Stimulated activated naive CD8-positive, alpha-beta T cell treated with anti-CD3 and anti-CD28 coated beads, Interleukin-15, Interleukin-2, amounts not matched to agents 100 ng/mL and 50 ng/mL, for 24 hours (primary cell): ENCODE results near the gene UNC93B1.

Source experiments
- H3K27ac Mint-ChIP-seq: one replicate; pipeline ENCODE4 v1.8.0; 2021; ENCODE audit warnings: mild to moderate bottlenecking, mixed read lengths
- H3K27me3 Mint-ChIP-seq: one replicate; pipeline ENCODE4 v1.8.0; 2021; ENCODE audit warnings: mixed read lengths
- H3K36me3 Mint-ChIP-seq: one replicate; pipeline ENCODE4 v1.8.0; 2021; ENCODE audit warnings: low read depth, mixed read lengths
- H3K4me1 Mint-ChIP-seq: one replicate; pipeline ENCODE4 v1.8.0; 2021; ENCODE audit warnings: low read depth, mixed read lengths
- H3K4me3 Mint-ChIP-seq: one replicate; pipeline ENCODE4 v1.8.0; 2021; ENCODE audit warnings: mild to moderate bottlenecking, mixed read lengths
- H3K9me3 Mint-ChIP-seq: one replicate; pipeline ENCODE4 v1.8.0; 2021; ENCODE audit warnings: mixed read lengths

Gene UNC93B1, protein sequence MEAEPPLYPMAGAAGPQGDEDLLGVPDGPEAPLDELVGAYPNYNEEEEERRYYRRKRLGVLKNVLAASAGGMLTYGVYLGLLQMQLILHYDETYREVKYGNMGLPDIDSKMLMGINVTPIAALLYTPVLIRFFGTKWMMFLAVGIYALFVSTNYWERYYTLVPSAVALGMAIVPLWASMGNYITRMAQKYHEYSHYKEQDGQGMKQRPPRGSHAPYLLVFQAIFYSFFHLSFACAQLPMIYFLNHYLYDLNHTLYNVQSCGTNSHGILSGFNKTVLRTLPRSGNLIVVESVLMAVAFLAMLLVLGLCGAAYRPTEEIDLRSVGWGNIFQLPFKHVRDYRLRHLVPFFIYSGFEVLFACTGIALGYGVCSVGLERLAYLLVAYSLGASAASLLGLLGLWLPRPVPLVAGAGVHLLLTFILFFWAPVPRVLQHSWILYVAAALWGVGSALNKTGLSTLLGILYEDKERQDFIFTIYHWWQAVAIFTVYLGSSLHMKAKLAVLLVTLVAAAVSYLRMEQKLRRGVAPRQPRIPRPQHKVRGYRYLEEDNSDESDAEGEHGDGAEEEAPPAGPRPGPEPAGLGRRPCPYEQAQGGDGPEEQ

DNA sequence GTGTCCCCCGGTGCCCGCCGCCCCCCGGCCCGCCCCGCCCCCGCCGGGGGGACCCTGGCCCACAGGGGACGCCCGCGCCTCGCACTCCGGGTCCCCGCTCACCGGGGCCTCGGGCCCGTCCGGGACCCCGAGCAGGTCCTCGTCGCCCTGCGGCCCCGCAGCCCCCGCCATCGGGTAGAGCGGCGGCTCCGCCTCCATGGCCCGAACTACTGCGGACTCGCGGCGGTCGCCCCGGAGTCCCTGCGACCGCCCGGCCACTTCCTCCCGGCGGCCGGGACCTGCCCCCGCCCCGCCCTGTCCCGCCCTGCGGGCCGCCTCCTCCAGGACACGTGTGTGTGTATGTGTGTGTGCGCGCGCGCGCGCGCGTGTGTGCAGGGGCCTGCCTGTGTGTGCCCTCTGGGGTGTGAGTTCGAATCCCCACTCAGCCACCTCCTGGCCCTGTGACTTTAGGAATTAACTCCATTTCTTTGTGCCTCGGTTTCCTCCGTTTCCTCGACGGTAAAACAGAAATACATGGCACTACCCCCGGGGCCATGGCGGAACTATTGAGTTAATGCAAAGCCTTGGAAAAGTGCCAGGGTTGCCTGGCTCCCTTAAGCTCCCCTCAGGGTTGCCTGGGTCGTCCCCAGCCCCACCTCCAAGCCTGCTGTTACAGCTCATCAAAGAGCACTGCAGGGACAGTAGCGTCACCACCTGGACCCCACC is at the start of gene UNC93B1:
Gene UNC93B1, minus strand, starts transcription at position 252 of the 705 bp plus-strand sequence. Its CDS starts 54 bp downstream, at position 198.
- H3K4me1 Mint-ChIP-seq, result peaks cover 30% of the 10 kb centered on the region
- H3K27me3 Mint-ChIP-seq, result no peaks in the 10 kb centered on the region
- H3K27ac Mint-ChIP-seq, result peak within 1 kb of the TSS; percentile 84
- no peaks in the 10 kb centered on the region for H3K9me3 Mint-ChIP-seq
- H3K4me3 Mint-ChIP-seq, result peak within 1 kb of the TSS; percentile 78
- no peaks in the 10 kb centered on the region for H3K36me3 Mint-ChIP-seq

DNA sequence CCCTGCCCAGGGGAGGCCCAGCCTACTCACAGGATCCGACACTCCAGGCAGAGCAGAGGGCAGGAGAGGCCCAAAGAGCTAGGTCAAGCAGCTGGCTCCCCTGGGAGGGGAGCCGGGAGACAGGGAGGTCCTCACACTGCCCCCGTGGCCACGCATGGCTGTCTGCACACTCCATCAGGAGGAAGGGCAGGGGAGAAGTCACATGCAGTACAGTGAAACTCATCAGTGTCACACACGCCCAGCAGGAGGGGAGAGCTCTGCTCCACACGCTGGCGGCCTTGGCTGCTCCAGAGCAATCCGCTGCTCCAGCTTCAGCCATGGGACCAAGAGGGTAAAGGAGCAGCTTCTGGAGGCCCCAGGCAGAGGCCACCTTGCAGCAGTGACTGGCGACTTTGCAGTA is 49.2 kb upstream of the UNC93B1 start:
- Mint-ChIP-seq H3K9me3 (no peaks in the 10 kb centered on the region), H3K4me1 (peaks cover 3% of the 10 kb centered on the region), H3K27ac (no peak overlapping the region), H3K27me3 (no peaks in the 10 kb centered on the region), H3K4me3 (no peak overlapping the region), H3K36me3 (peaks cover 27% of the 10 kb centered on the region)

DNA sequence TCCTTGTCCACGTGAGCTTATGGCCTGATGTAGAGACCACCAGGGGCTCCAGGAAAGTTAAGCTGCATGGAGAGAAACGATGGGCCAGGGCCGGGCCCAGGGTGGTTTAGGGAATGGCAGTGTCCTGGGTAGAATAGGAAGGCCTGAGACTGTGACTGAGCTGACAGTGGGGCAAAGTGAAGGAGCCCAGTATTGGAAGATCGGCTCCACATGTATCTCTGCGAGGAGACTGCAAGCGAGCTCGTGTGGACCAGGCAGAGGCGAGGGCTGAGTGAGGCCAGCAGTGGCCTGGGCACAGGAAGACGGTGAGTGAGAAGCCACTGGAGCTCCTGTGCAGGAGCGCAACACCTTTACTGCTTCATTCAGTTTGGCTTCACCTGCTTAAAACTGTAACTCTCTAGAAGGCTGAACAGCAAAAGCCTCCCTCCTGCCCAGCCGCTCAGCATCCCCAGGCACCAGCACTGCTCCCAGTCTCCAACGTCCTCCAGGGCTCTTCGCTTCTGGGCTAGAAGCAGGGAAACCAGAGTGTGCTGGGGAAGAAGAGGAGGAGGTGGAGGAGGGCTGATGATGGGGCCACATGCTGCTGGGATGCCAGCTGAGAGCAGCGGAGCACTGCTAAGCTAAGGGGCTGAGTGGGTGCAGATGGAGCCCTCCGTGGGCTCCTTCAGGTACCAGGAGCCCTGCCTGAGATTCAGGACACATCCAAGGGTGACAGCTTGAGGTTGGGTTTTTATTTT is 48.4 kb upstream of the UNC93B1 start:
- peaks cover 21% of the 10 kb centered on the region for H3K36me3 Mint-ChIP-seq
- peaks cover 3% of the 10 kb centered on the region for H3K4me1 Mint-ChIP-seq
- no peaks in the 10 kb centered on the region for H3K9me3 Mint-ChIP-seq
- no peaks in the 10 kb centered on the region for H3K27me3 Mint-ChIP-seq
- no peak overlapping the region for H3K27ac Mint-ChIP-seq
- H3K4me3 Mint-ChIP-seq, result no peak overlapping the region

DNA sequence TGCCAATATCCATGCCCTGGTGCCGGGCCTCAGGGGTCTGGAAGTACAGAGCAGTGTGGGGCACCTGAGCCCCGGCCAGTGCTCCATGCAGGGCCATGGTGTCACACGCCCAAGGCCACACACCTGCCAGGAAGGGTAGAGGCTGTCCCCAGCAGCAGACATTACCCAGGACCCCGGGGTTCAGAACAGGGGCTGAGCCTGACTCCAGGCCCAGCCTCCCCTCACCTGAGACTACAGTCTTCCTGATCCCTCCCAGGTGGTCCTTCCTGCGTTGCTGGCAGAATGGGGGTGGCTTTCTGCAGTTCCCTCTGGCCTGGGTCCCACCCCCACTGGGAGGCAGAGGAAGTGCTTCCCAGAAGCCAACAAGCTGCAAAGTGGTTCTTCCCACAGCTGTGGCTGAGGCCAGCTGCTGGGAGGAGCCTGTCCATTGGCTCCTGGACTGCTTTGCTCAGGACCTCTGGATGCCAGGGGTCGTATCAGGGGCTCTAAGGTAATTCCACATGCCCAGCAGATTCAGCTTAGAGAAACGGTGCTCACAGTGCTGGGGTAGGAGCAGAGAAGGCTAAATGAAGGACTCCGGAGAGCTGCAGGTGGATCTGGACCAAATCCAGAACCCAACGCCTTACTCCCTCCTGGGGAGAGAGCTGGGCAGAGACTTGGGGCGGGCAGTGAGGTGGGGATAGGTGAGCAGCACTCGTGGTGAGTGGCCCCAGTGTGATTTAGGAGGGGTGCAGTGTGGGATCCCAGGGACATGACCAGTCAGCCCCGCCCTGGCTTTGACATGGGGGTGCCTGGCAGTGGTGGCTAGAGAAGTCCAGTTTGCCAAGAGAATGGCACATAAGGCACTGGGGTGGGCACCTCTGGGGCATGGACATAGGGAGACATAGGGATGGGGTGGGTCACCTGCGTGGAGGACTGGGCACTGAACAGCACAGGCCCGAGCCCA is 47.6 kb upstream of the UNC93B1 start:
- H3K27ac Mint-ChIP-seq, result peak overlapping the region; percentile 16
- no peak overlapping the region for H3K4me3 Mint-ChIP-seq
- H3K9me3 Mint-ChIP-seq, result no peaks in the 10 kb centered on the region
- peaks cover 3% of the 10 kb centered on the region for H3K4me1 Mint-ChIP-seq
- peaks cover 25% of the 10 kb centered on the region for H3K36me3 Mint-ChIP-seq
- H3K27me3 Mint-ChIP-seq, result no peaks in the 10 kb centered on the region

DNA sequence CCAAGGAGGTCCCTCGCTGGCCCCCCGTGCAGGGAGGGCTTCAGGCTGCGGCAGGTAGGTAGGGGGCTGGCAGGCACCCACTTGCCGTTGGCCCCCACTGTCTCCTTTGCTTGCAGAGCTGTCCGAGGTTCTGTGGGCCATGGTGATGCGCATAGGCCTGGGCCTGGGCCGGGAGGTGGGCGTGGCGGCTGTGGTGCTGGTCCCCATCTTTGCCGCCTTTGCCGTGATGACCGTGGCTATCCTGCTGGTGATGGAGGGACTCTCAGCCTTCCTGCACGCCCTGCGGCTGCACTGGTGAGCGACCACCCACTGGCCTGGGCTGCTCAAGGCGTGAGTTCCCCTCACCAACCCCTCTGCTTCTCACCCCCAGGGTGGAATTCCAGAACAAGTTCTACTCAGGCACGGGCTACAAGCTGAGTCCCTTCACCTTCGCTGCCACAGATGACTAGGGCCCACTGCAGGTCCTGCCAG is 46.5 kb upstream of the UNC93B1 start:
- Mint-ChIP-seq H3K4me3 (no peak overlapping the region), H3K9me3 (no peaks in the 10 kb centered on the region), H3K4me1 (no peaks in the 10 kb centered on the region), H3K27ac (no peak overlapping the region), H3K27me3 (no peaks in the 10 kb centered on the region), H3K36me3 (peaks cover 25% of the 10 kb centered on the region)

DNA sequence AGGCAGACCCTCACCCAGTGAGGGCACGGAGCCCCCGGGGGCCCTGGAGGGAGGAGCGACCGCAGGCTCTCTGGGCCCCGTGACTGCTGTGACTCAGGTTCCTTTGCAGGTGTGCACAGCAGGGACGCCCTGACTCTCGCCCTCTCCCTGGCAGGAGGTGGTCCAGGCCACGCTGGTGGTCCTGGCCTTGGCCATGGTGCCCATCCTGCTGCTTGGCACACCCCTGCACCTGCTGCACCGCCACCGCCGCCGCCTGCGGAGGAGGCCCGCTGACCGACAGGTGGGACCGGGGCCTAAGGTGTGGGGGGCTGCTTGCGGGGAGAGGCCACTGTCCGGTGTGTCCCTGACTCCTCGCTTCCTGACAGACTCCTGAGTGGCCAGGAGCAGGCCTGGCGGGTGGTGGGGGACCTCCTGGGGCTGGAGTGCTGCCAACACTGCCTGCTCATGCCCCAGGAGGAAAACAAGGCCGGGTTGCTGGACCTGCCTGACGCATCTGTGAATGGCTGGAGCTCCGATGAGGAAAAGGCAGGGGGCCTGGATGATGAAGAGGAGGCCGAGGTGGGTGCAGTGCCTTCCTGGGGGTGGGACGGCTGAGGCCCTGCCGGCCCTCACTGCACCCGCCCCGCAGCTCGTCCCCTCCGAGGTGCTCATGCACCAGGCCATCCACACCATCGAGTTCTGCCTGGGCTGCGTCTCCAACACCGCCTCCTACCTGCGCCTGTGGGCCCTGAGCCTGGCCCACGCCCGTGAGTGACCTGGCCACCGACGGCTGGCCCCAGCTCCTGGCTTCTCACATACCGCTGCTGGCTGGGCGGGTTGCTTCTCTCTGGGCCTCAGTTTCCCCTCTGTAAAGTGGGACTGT is 45.8 kb upstream of the UNC93B1 start:
- H3K4me1 Mint-ChIP-seq, result no peaks in the 10 kb centered on the region
- no peaks in the 10 kb centered on the region for H3K27me3 Mint-ChIP-seq
- H3K36me3 Mint-ChIP-seq, result peaks cover 25% of the 10 kb centered on the region
- H3K9me3 Mint-ChIP-seq, result no peaks in the 10 kb centered on the region
- H3K4me3 Mint-ChIP-seq, result no peak overlapping the region
- H3K27ac Mint-ChIP-seq, result no peak overlapping the region

DNA sequence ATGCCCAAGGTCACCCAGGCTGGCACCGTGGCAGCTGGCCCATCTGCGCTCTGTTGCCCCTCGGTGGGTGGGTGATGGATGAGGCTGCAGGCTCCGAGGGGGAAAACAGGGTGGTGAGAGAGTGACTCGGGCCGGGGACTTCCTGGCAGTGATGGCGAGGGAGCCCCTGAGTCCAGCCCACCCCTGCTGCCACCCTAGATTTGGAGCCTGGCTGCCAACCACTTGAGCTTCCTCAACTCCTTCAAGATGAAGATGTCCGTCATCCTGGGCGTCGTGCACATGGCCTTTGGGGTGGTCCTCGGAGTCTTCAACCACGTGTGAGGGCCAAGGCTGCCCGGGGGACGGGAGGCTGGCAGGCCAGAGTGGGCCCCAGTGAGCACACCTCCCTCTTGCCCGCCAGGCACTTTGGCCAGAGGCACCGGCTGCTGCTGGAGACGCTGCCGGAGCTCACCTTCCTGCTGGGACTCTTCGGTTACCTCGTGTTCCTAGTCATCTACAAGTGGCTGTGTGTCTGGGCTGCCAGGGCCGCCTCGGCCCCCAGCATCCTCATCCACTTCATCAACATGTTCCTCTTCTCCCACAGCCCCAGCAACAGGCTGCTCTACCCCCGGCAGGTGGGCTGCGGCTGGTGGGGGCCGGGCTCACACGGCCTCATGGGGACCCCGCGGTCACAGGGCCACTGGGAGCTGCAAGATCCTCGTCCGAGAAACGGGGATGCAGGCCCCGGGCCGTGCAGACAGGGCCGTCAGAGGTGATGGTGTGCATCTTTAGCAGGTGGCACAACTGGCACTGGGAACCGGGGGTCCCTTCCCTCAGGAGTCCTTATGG is 45.0 kb upstream of the UNC93B1 start:
- H3K27me3 Mint-ChIP-seq, result no peaks in the 10 kb centered on the region
- peaks cover 25% of the 10 kb centered on the region for H3K36me3 Mint-ChIP-seq
- H3K27ac Mint-ChIP-seq, result no peak overlapping the region
- no peaks in the 10 kb centered on the region for H3K4me1 Mint-ChIP-seq
- no peak overlapping the region for H3K4me3 Mint-ChIP-seq
- no peaks in the 10 kb centered on the region for H3K9me3 Mint-ChIP-seq

DNA sequence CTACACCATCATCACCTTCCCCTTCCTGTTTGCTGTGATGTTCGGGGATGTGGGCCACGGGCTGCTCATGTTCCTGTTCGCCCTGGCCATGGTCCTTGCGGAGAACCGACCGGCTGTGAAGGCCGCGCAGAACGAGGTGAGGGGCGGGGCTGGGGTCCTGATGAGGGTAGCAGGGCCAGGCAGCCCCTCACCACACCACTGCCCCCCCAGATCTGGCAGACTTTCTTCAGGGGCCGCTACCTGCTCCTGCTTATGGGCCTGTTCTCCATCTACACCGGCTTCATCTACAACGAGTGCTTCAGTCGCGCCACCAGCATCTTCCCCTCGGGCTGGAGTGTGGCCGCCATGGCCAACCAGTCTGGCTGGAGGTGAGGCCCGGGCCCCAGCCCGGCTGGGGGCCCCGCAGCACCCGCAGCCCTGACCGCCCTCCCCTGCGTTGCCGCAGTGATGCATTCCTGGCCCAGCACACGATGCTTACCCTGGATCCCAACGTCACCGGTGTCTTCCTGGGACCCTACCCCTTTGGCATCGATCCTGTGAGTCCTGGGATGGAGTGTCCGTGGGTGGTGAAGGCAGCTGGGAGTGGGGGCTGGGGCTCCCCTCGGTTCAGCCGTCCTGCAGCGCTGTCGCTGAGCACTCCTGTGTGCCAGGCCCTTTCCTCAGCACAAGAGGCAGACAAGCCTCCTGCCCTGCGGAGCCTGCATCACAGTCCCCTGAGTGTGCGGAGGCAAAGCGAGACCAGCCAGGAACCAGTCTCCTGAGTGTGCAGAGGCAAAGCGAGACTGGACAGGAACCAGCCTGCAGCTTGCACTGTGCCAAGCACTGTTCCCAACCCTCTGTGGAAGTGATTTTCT is 43.8 kb upstream of the UNC93B1 start:
- no peak overlapping the region for H3K27ac Mint-ChIP-seq
- H3K4me1 Mint-ChIP-seq, result no peaks in the 10 kb centered on the region
- H3K27me3 Mint-ChIP-seq, result no peaks in the 10 kb centered on the region
- H3K36me3 Mint-ChIP-seq, result peaks cover 19% of the 10 kb centered on the region
- H3K4me3 Mint-ChIP-seq, result no peak overlapping the region
- no peaks in the 10 kb centered on the region for H3K9me3 Mint-ChIP-seq

DNA sequence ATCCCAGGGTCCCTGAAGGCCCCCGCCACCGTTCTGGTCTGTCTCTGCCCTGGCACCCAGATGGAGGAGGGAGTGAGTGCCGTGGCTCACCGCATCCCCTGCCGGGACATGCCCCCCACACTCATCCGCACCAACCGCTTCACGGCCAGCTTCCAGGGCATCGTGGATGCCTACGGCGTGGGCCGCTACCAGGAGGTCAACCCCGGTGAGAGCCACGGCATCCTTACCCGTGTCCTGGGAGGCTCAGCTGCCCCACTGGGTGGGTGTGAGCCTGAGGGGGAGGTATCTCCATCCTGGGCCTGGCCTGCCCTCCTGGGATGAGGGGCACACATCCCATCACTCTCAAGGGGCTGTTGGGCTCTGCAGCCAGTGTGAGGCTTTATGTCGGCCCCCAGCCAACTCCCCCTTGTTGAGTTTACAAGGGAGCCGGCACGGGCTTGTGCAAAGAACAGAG is 41.0 kb upstream of the UNC93B1 start:
- Mint-ChIP-seq H3K4me1 (peaks cover 4% of the 10 kb centered on the region), H3K27ac (no peak overlapping the region), H3K4me3 (no peak overlapping the region), H3K36me3 (peaks cover 8% of the 10 kb centered on the region), H3K27me3 (no peaks in the 10 kb centered on the region), H3K9me3 (no peaks in the 10 kb centered on the region)

DNA sequence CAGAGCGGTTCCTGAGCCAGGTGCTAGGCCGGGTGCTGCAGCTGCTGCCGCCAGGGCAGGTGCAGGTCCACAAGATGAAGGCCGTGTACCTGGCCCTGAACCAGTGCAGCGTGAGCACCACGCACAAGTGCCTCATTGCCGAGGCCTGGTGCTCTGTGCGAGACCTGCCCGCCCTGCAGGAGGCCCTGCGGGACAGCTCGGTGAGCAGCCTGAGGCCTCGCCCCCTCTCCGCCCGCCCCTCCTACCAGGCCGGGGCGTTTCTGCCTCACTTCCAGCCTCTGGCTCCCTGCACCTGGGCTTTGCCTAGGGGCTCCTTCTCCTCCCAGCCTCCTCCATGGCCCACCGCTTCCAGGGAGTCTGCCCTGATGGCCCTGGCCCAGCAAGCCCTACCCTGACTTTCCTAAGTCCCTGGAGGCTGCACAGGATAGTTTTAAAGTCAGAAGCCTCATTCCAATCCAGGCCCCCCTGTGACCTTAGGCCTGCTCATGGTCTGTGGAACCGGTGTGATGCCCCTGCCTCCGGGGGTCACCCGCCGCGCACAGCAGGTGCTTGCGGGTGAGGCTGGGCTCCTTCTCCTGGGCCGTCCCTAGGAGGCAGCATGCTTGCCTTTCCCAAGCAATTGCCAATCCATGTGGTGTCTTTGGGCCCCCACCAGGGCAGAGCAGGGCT is 40.4 kb upstream of the UNC93B1 start:
- Mint-ChIP-seq H3K27ac (no peak overlapping the region), H3K4me1 (peaks cover 4% of the 10 kb centered on the region), H3K9me3 (no peaks in the 10 kb centered on the region), H3K4me3 (no peak overlapping the region), H3K36me3 (peaks cover 8% of the 10 kb centered on the region), H3K27me3 (no peaks in the 10 kb centered on the region)

DNA sequence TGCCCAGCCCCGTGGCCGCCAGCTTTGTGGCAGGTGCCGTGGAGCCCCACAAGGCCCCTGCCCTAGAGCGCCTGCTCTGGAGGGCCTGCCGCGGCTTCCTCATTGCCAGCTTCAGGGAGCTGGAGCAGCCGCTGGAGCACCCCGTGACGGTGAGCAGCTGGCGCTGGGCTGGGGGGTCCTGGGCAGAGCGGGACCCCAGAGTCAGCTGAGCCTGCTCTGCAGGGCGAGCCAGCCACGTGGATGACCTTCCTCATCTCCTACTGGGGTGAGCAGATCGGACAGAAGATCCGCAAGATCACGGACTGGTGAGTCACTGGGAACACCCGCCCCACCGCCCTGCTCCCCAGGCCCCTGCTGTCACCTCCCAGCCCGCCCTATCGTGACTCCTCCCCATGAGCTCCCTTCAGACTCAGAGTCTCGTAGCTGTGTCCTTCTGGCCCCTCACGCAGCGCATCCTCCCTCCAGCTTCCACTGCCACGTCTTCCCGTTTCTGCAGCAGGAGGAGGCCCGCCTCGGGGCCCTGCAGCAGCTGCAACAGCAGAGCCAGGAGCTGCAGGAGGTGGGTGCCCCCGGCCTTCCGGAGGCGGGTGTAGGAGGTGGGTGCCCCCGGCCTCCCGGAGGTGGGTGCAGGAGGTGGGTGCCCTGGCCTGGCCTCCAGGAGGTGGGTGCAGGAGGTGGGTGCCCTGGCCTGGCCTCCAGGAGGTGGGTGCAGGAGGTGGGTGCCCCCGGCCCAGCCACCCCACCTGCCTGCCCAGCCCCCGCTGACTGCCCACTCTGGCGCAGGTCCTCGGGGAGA is 39.6 kb upstream of the UNC93B1 start:
- peaks cover 4% of the 10 kb centered on the region for H3K4me1 Mint-ChIP-seq
- peaks cover 8% of the 10 kb centered on the region for H3K36me3 Mint-ChIP-seq
- H3K4me3 Mint-ChIP-seq, result no peak overlapping the region
- no peaks in the 10 kb centered on the region for H3K9me3 Mint-ChIP-seq
- no peaks in the 10 kb centered on the region for H3K27me3 Mint-ChIP-seq
- H3K27ac Mint-ChIP-seq, result no peak overlapping the region
